Erythroblast (primary cell): ENCODE data around the gene SMIM20.

Source experiments
- GATA1 ChIP-seq: IDR thresholded peaks from 2 replicates; pipeline ENCODE4 v1.6.1; 2011; ENCODE audit warnings: low read depth, mild to moderate bottlenecking, control low read depth, low read length, moderate library complexity
- POLR2A ChIP-seq: IDR thresholded peaks from 2 replicates; pipeline ENCODE4 v1.6.1; 2011; ENCODE audit warnings: mild to moderate bottlenecking, low read length

GRCh38 chr4:25873632-25874129 is 40.3 kb upstream of the SMIM20 start:
- TF ChIP-seq POLR2A (no peak), GATA1 (no peak)
